A673 (cell line): ENCODE data around the gene CDH4. TPM values are rescaled to one million over a fixed set of nuclear protein-coding genes. Genes with fewer than 3 reads are reported as not detected.
"Not testable (repeated sequence)": the region's sequence is repeated elsewhere in the genome, so short reads cannot be mapped to it uniquely, and the experiment has no call there.

Experiments
- BruUV-seq: library from RNA; stranded (reverse); fragments of 400-500 nt; replicated peaks from 2 replicates; lab custom pipeline; 2021; lab: Mats Ljungman, UMichigan
- CTCF ChIA-PET: fragments of 300-600 bp; sonication (Branson Sonifier 250); formaldehyde crosslinking; loops from one replicate; lab custom pipeline; 2022; ENCODE audit warnings: antibody characterized with exemption; lab: Charles Lee
- POLR2A ChIA-PET: fragments of 300-600 bp; sonication (Branson Sonifier 250); formaldehyde crosslinking; loops from one replicate; lab custom pipeline; 2022; ENCODE audit warnings: antibody characterized with exemption; ENCODE audit not compliant: low non-redundant PET; lab: Charles Lee
- DNase-seq: peaks from one replicate; pipeline ENCODE4 v3.0.0-alpha.2; 2015; ENCODE audit warnings: low spot score
- H3K27ac ChIP-seq: fragments of 200-600 bp; sonication (generic); 2 replicates; pipeline ENCODE4 v1.5.1; 2016; ENCODE audit warnings: mixed run types, low read depth, mild to moderate bottlenecking, mixed read lengths, antibody characterized with exemption, low read length; ENCODE audit not compliant: poor library complexity, severe bottlenecking
- H3K27me3 ChIP-seq: fragments of 200-600 bp; sonication (generic); replicated peaks from 2 replicates; pipeline ENCODE4 v1.6.1; 2017; ENCODE audit warnings: mixed run types, low read depth, mild to moderate bottlenecking, mixed read lengths, antibody characterized with exemption, low read length; ENCODE audit not compliant: insufficient read depth, poor library complexity
- H3K36me3 ChIP-seq: fragments of 200-600 bp; sonication (generic); 2 replicates; pipeline ENCODE4 v1.6.1; 2016; ENCODE audit warnings: mixed run types, mild to moderate bottlenecking, mixed read lengths, antibody characterized with exemption, low read length; ENCODE audit not compliant: insufficient read depth, poor library complexity, severe bottlenecking
- H3K4me1 ChIP-seq: fragments of 200-600 bp; sonication (generic); 2 replicates; pipeline ENCODE4 v1.6.1; 2017; ENCODE audit warnings: mixed run types, mild to moderate bottlenecking, mixed read lengths, antibody characterized with exemption, low read length; ENCODE audit not compliant: insufficient read depth, poor library complexity, severe bottlenecking
- H3K4me3 ChIP-seq: fragments of 200-600 bp; sonication (generic); 2 replicates; pipeline ENCODE4 v1.5.1; 2016; ENCODE audit warnings: low read depth, mixed run types, mild to moderate bottlenecking, mixed read lengths, low read length; ENCODE audit not compliant: poor library complexity, severe bottlenecking
- H3K9me3 ChIP-seq: fragments of 200-600 bp; sonication (generic); 2 replicates; pipeline ENCODE4 v1.6.1; 2016; ENCODE audit warnings: mixed run types, low read depth, mild to moderate bottlenecking, mixed read lengths, antibody characterized with exemption, low read length; ENCODE audit not compliant: poor library complexity, severe bottlenecking
- CTCF ChIP-seq: fragments of 300-800, 200-600 bp; sonication (generic); conservative IDR thresholded peaks from 2 replicates; pipeline ENCODE4 v1.5.1; 2017; ENCODE audit warnings: low read depth, mild to moderate bottlenecking, antibody characterized with exemption, low read length, moderate library complexity, mixed read lengths
- EZH2 ChIP-seq: fragments of 200-600 bp; sonication (generic); IDR thresholded peaks from 2 replicates; pipeline ENCODE4 v1.6.1; 2017; ENCODE audit warnings: borderline replicate concordance, low read depth, mild to moderate bottlenecking, mixed read lengths, antibody characterized with exemption, low read length; ENCODE audit not compliant: poor library complexity, severe bottlenecking
- intact Hi-C: fragments of 100-400 bp; cut with micrococcal nuclease; formaldehyde crosslinking; loops from one replicate; pipeline ENCODE4 v1.10.0; 2022; ENCODE audit not compliant: unreplicated experiment
- total RNA-seq: library from RNA; stranded (reverse); gene quantifications from 2 replicates; pipeline ENCODE4 v1.2.3, GENCODE V29; 2021

The CDH4 gene
- total RNA-seq, 1 experiment from 2014 or later: 8.3 TPM

- TF ChIP-seq CTCF (no peak), EZH2 (no peak)
- Histone ChIP-seq H3K27me3 (peaks cover 10% of the 10 kb centered on the region), H3K4me3 (no peak overlapping the region), H3K9me3 (no peaks in the 10 kb centered on the region), H3K4me1 (no peaks in the 10 kb centered on the region), H3K27ac (no peak overlapping the region), H3K36me3 (no peaks in the 10 kb centered on the region)
- CTCF ChIA-PET: no interaction called here
- POLR2A ChIA-PET: no interaction called here
- no TSS peak for BruUV-seq
- DNase-seq: no peak
- intact Hi-C loops: no loop called here
Measured at GRCh38 chr20:61942526-61942925, 690.5 kb downstream of the CDH4 start.

- H3K4me3 ChIP-seq, BruUV-seq, H3K27me3 ChIP-seq, H3K36me3 ChIP-seq, H3K9me3 ChIP-seq, H3K4me1 ChIP-seq, H3K27ac ChIP-seq, POLR2A ChIA-PET, DNase-seq, CTCF ChIA-PET, intact Hi-C loops: not testable (repeated sequence)
Measured at GRCh38 chr20:61944967-61945366, 692.9 kb downstream of the CDH4 start.

- H3K27me3 ChIP-seq, CTCF ChIA-PET, H3K4me3 ChIP-seq, intact Hi-C loops, BruUV-seq, POLR2A ChIA-PET, H3K4me1 ChIP-seq, H3K36me3 ChIP-seq, H3K27ac ChIP-seq, DNase-seq, H3K9me3 ChIP-seq: not testable (repeated sequence)
Measured at GRCh38 chr20:61945495-61945894, 693.4 kb downstream of the CDH4 start.

GRCh38 chr20:61948056-61948455 lies 696.0 kb downstream of the CDH4 start:
- intact Hi-C loops, BruUV-seq, DNase-seq, POLR2A ChIA-PET, H3K4me3 ChIP-seq, H3K27me3 ChIP-seq, CTCF ChIA-PET, H3K36me3 ChIP-seq, H3K27ac ChIP-seq, H3K9me3 ChIP-seq, H3K4me1 ChIP-seq: not testable (repeated sequence)
